ENCODE measurements around the gene HOXB3.

The HOXB3 gene

DNA sequence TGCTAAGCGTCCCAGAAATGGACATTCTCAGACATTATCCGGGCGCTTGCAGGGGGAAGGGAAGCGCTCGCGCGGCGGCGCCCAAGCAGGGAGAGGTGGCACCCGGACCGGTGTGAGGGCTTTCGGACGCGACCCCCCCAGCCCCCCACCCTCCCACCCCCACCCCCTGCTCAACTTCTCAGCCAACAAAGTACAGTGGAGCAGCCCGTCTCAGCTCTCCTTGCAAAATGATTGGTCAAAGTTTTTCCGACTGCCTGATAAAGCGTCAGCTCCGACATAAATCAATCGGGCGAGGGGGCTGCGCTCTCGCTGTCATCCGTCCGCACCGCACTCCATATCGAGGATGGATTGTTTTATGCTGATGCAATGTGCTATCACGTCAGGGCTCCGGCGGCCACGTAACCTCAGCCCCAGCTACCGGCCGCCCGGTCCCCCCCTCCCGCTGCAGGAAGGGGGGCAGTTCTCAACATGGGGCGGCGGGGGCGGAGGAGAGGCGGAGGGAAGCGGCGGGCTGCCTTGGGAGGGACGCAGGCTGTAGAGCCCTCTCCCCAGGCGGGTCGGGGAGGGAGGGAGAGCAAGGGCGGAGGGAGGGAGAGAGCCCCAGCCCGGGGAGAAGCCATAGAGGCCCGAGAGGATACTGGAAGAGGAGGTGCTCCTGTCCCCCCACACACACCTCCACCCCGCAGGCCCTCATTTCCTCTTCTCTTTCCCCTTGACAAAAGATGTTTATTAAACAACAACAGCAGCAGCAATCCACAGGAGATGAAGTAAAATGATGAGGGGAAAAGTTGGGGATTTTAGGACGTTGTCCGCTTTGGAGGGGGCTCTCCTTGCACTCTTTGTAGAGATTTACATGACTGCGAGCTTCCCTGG, 36.4 kb upstream of the HOXB3 start, which contains the start of gene HOXB9:
Gene HOXB9 (minus strand): TSS at position 114 of the 873 bp plus-strand sequence. CDS start 89 bp downstream, at position 25.
- DNase-seq: no peak

DNA sequence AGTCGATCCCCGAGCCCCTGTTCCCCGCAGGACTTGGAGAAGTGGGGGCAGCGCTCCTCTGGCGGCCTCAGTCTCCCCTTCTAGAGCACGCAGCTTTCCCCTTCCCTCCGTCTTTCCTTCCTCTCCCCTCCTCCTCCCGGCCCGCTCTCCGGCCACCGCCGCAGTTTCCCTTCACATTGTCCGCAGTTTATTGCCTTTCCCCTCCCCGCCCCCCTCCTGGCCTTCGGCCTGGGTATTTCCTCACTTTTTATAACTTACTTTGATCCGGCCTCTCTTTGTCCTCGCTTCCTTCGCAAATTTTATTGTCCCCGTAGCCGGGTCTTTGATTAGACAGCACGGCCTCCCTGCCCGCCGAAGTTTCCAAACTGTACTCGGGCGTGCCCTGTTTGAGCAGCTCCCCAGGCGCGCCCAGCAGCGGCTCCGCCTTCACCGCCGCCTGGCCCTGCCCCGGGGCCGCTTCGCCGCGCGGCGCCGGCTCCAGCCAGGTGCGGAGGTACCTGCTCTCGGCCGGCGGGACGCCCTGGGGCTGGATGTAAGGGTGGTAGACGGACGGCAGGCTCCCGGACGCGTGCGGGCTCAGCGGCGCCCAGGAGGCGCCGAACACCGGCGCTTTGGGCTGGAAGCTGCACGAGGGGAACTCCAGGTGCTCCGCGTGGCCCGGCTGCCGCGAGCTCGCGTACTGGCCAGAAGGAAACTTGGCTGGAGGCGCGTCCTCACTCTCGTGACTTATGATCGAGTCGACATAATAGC, 35.6 kb upstream of the HOXB3 start:
- DNase-seq: no peak

DNA sequence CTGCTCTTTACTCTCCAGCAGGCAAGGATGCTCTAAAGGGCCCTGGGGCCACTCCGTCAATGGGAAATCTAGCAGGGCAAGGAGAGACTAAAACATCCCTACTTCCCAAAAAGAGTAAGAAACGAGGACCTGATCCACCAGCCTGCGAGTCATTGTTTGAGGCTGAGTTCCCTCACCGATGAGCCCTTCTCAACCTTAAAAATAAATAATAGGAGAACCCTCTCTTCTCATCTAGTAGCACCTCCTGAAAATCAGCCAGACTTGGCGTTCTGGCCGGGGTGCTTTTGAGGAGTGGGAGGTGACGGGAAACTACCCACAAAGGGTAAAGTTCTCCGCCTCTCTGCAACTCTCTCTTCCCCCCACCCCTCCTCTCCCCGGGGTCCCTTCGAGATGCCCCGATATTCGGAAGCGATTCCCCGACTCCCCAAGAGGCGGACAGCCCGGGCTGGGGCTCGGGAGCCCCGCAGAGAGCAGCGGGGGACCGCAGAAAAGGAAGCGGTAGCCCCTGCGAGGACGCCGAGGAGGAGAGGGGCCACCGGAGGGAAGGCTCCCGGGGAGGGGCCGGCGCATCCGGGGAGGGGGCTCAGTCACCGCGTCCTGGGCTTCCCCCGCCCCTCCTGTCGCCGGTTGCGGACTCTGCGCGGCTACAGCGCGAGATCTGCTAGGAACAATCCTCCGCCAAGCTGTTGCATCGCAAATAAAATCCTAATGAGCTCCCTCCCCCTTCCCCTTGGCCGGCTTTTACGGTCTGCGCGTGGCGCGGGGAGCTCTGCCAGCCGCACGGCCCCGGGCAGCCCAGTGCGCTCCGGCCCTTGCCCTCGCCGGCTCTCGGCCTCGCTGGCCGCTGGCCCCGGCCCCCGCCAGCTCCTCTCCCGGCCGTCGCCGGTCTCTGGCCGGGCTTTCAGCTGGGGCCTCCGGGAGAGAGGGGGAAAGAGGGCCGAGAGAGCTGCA, 34.8 kb upstream of the HOXB3 start:
- DNase-seq: peak in 3 of 56 donors; percentile 2 to 8 (median 5)

DNA sequence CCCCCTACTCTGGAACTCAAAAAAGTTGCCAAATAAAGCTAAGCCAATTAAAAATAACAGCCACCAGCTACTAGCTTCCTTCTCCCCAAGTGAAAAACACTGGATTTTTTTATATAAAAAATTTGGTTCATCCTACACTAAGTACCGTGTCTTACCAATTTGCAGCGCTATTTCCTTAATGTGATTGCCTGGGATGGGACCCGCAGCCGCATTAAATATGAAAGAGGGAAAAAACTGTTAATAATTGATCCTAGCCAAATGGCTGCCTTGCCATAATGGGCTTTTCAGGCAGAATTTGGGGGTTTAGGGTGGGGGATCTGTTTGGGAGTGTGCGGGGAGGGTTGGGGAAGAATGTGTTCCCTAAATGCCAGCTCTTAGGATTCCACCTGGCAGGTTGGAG, 34.1 kb upstream of the HOXB3 start:
- no peak for DNase-seq

DNA sequence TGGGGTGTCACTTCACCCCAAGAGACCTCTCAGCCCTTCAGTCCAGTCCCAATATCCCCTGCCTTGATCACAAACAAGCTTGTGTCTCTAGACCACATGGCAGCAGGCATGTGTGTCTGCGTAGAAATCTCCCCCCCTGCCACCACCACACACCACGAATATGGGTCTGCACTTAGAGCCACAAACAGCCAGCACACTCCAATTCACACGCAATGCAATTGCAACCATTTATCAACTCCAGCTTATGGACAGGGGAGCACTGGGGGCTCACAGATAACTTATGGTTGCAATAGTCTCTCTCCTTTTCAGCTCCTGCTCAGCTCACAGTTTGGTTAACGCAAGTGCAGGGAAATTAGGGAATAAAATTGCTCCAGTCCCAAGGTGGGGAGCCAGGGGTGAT, 33.5 kb upstream of the HOXB3 start:
- no peak for DNase-seq

DNA sequence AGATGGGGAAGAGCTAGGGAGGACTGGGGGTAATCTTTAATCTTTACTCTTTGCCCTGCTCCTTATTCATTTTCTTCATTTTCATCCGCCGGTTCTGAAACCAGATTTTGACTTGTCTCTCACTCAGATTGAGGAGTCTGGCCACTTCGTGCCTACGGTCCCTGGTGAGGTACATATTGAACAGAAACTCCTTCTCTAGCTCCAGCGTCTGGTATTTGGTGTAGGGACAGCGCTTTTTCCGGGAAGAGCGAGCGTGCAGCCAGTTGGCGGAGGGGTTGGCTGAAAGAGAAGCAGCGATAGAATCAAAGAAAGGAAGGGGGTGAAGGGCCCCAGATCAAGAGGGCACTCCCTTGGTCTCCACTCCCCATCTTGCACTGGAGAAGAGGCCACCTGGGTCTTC, 32.8 kb upstream of the HOXB3 start:
- no peak for DNase-seq

DNA sequence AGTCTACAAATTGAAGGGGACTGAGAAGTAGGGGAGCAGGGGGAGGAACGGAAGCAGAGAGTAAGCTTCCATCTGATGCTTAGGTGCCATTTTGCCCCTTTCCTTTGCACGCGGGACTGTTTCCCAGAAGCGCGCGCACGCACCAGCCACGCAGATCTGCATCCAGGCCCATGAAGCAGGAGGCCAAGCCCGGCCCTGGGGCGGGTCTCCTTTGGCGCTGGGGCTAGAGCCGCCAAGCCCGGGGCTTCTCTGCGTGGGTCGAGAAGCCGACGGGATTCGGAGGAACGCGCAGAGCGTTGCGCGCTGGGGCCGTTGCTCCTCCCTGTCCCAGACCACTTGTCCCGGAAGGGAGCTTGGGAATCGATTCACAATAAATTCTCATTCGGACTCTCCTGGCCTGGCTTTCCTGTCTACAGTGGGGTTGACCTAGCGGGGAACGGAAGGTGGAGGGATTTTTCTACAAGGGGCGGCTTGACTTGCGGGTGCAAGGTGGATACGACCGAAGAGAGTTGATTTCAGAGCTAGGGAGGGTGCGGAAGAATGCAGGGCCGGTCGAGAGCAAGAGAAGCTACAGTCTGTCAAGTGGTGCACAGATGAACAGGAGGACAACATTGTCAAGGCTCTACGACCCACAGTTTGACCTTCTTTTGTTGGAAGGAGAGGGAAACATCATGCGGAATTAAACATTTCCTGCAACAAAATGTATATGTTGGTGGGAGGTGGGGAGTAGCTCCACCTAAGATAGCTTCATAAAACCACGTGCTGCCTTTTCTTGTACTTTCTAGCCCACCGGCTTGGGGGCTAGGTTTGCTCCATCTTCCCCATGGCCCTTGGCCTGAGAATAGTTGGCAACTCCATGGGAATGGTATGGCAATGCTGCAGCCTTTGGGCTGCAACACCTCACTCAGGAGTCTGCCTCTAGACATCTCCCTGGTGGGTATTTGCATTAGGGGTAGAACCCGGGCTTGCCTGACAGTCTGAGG, 31.7 kb upstream of the HOXB3 start:
- no peak for DNase-seq

DNA sequence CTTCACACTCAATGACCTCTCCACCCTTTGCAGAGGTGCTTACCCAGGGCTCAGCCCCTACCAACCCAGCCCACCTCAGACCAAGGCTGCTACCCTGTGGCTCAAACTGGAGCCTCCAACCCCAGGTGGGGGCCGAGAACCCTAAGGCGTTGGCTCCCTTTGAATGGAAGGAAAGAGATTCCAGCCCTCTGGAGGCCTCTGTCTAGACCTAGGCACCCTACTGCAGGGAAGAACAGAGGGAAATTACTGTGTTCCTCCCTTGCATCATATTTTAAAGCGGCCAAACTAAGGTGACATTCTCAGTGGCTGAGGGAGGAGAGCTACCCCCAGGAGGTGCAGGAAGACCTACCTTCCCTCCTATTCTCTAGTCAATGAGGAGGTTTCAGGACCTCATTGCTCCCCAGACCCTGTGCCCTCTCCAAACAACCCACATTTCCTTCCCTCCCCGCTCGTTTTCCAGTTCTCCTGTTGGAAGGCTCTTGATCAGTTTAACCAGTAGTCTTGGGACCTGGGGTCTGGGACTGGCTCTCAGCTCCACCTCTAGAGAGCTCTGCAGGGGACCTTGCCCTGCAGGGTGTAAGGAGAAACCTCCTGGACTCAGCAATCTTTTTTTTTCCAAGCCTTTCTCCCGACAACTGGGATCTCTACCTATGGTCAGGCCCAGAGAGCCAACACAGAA, 30.6 kb upstream of the HOXB3 start:
- DNase-seq: no peak

DNA sequence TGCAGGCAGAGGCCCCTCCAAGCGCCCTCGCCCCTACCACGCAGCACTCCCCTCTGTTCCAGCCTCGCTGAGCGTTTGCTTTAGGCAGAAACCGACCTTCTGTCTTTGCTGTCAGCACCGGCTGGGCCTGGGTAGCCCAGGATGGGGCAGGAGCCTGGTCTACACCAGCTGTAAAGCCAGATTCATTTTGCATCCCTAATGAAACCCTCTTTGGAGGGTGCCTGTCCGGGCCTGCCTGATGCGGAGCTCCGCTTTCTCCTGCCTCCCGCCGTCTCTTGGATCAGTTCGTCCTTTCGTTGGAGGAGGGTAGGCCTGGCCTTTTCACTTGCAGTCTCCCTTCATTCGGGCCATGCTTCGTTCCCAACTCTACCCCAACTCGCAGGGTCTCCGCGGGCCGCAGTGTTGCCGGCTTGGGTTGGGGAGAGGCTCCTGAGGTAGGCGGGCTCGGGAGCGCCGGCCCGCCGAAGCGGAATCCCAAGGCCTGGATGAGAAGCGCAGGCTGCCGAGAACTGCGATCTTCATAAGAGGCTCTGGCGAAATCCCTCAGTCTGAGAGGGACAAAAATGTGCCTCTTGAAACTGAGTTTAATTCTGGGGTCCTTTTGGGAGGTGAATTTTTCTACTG, 29.9 kb upstream of the HOXB3 start:
- no peak for DNase-seq

DNA sequence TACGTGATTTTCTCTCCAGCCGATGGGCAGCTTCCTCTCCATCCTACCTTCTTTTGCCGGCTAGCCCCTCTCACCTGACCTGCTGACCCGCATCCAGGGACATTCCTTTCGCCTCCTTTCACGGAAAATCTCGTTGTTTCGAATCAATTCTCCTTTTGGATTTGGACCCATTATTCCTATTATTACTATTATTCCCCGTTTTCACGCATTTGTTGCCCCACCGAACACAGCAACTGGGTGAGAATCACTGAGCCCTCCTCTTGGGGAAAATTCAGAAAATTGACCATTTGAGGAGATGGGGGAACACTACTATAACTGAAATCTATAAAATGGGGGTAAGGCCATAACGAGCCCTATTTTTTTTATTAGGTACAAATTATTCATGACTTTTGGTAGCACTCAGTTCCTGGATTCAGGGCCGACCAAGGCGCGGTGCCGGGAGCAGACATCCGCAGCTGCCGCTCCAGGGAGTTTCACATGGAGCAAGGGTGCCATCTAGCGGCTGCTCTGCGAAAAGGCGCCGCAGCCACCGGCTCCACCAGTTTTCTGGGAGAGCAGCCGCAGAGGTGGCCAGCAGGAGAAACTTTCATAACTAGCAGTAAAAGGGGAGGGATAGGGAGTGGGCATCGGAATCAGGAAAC, 28.3 kb upstream of the HOXB3 start:
- DNase-seq: peak; percentile 3 to 86 (median 59)

DNA sequence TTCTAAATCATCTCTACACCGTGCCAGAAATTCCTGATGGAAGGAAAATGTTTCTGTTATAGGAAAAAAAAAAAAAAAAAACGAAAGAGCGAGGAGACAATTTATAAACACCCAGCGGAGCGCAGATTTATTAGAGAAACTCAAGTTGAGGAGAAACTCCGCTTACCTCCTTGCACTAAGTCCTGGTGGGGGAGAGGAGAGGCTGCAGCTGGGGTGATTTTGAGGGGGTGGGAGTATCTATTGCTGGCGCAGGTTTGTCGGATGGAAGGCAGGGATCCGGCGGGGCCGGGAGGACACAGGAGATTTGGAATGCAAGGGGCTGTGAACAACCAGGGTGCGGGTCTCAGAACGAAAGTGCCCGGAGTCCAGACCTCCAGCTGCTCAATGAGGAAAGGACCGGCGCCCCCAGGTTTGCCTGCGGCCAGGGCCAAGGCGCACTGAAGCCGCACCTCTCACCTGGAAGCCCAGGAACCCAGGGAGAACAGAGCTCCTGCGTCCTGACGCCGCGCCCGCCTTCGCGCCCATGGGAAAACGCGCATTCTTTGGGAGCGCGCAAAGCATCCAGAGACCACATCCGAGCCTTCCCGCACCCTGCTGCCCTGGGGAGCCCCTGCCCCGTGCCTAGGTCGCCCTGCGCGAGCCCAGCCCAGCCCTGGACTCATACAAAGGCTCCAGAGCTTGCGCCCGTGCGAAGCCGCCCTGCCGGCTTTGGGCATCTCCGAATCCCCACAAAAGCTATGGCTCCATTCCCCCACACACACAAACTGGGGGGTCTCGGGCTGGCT, 27.6 kb upstream of the HOXB3 start:
- no peak for DNase-seq

DNA sequence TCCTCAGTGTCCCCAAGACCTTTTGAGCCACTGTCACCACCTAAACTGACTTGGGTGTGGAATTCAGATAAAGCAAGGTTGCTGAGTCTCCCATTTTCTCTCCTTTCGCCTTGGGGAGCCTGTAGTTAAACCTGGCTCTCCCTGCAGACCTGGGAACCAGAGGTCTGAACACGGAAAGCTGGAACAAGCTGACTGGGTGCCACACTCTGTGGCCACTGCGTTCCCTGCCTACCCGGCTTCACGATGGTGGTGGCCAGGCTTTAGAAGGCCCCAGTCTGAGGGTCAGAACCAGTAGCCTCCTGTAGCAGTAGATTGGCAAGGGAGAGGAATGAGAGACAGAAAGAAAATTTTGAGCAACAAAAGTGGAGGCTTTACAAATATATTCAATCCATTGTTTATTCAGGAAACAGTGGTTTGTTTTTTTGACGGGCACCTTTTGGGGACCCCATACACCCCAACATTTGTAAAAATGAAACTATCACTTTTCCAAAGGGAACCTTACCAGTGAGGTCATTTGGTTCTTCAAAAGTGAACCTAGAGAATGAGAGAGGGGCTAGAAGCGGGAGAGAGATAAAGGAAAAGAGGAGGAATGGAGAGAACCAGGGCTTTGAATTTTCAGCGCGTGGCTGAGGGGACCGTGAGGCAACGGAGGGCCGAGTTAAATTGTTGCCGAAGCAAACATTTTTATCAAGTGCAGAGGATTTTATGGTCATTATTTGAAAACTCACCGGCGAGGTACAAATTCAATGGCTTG, 26.9 kb upstream of the HOXB3 start:
- no peak for DNase-seq

DNA sequence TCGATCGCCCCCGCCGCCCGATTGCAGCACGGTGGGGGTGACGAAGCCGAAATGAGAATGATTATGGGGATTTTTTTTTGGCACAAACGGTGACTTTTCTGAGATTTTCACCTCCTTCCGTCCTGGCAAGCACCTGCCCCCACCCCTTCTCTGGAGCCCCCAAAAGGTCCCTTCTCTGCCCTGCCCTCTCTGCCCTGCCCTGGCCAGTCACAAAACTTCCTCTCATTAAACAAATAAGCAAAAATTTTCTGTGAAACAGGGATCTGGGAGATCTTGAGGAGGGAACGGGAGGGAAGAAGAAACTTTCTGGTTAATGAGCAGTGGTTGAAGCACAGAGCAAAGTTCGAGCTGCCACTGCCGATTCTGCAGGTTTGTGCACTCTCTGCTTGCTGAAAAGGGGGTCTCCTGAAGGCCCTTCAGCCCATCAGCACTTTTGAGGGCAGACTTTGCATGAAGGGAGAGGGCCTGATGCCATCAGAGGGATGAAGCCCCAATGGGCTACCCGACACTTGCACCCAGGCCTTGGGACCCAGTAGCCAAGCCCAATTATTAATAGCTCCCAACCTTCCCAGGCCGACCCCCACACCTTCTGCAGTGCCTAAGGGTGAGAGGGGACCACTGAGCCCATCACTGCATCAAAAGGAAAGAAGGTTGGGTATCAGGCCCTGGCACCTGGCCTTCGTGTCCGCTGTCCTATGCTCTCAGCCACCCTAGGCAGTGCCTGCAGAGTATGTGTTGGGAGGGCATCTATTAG, 26.1 kb upstream of the HOXB3 start:
- no peak for DNase-seq

DNA sequence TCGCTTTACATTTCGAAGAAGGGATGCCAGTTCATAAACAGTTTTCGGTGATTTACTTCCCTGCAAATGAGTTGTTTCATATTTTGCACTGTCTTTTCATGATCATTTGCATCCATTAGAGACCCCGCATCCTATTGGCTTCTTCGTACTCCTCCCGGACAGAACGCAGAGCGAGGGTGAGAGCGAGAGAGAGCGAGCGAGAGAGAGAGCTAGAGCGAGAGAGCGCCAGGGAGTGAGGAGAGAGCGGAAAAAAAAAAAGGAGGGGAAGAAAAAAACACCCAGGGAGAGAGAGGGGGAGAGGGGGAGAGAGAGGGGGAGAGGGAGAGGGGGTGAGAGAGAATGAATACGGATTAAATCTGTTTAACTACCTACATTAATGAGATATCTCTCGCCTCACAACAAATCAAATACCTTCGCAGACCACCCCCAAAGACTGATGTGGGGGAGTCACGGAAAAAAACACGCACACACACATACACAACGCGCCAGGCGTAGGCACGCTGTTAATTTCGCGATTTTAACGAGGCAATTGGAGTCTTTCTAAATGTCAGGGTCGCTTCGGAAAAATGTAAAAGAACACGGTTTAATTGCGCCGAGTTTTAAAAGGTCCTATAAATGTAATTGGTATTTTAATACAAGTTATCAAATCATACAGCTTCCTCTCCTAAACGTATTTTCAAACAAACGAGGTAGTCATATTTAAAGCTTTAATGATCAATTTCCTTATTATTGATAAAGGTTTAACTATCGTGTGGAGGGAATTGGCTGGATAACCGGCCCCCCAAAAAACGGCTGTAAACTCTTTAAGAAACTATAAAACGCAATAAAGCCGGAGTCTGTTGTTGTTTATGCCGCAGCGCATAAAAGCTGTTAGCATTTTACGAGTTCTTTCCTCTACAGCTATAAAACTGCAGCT, 25.3 kb upstream of the HOXB3 start, which contains the start of gene HOXB8:
Gene HOXB8 (minus strand): TSS at position 246 of the 916 bp plus-strand sequence. CDS start 588 bp downstream, outside the sequence.
- DNase-seq: no peak

All from amygdala (tissue), 56 donors.